Effector memory CD8-positive, alpha-beta T cell (primary cell): ENCODE measurements around the gene GABRB1.

Experiments used
- ATAC-seq: fragments of 150-1000 bp; cut with Tn5 transposase; replicated peaks from 2 replicates; pipeline ENCODE4 v1.10.0; 2021; ENCODE audit warnings: mild to moderate bottlenecking, moderate library complexity
- DNase-seq, 3 experiments: peaks; one replicate each; pipeline ENCODE4 v3.0.0; 2021
- H3K27ac Mint-ChIP-seq, 2 donors: one replicate each; pipeline ENCODE4 v1.8.0; 2022; ENCODE audit warnings: mild to moderate bottlenecking in 2 of 2, mixed read lengths in 2 of 2, moderate library complexity in 2 of 2
- H3K27me3 Mint-ChIP-seq, 2 donors: one replicate each; pipeline ENCODE4 v1.8.0; 2022; ENCODE audit warnings: mixed read lengths in 2 of 2
- H3K36me3 Mint-ChIP-seq: one replicate; pipeline ENCODE4 v1.8.0; 2022; ENCODE audit warnings: mild to moderate bottlenecking, moderate library complexity, mixed read lengths; ENCODE audit not compliant: insufficient read depth
- H3K4me1 Mint-ChIP-seq, 2 donors: one replicate each; pipeline ENCODE4 v1.8.0; 2022; ENCODE audit warnings: low read depth in 2 of 2, mixed read lengths in 2 of 2
- H3K4me3 Mint-ChIP-seq, 2 donors: one replicate each; pipeline ENCODE4 v1.8.0; 2022; ENCODE audit warnings: mild to moderate bottlenecking in 2 of 2, mixed read lengths in 2 of 2, moderate library complexity in 2 of 2
- H3K9me3 Mint-ChIP-seq, 2 donors: one replicate each; pipeline ENCODE4 v1.8.0; 2022; ENCODE audit warnings: mixed read lengths in 2 of 2

Gene GABRB1

GRCh38 chr4:47057991-47058390 is 26.6 kb downstream of the GABRB1 start:
- no peaks in the 10 kb centered on the region for H3K36me3 Mint-ChIP-seq
- no peak for ATAC-seq
- H3K27me3 Mint-ChIP-seq, result peaks cover 31 to 40% of the 10 kb centered on the region in 2 donors
- no peaks in the 10 kb centered on the region for H3K4me1 Mint-ChIP-seq
- H3K4me3 Mint-ChIP-seq, result no peak overlapping the region
- H3K9me3 Mint-ChIP-seq, result no peaks in the 10 kb centered on the region
- DNase-seq, result no peak
- H3K27ac Mint-ChIP-seq, result no peak overlapping the region

GRCh38 chr4:47060561-47060960 is 29.2 kb downstream of the GABRB1 start:
- peaks cover 35 to 37% of the 10 kb centered on the region in 2 donors for H3K27me3 Mint-ChIP-seq
- no peaks in the 10 kb centered on the region for H3K4me1 Mint-ChIP-seq
- H3K4me3 Mint-ChIP-seq, result no peak overlapping the region
- DNase-seq (no peak), ATAC-seq (no peak)
- no peaks in the 10 kb centered on the region for H3K9me3 Mint-ChIP-seq
- no peaks in the 10 kb centered on the region for H3K36me3 Mint-ChIP-seq
- H3K27ac Mint-ChIP-seq, result no peak overlapping the region

- Mint-ChIP-seq H3K27me3 (peaks cover 29 to 33% of the 10 kb centered on the region in 2 donors), H3K4me1 (no peaks in the 10 kb centered on the region), H3K36me3 (no peaks in the 10 kb centered on the region), H3K9me3 (no peaks in the 10 kb centered on the region), H3K27ac (no peak overlapping the region), H3K4me3 (no peak overlapping the region)
- ATAC-seq, result no peak
- no peak for DNase-seq
These were observed 30.1 kb downstream of the GABRB1 start for GRCh38 chr4:47061435-47061834.

- Mint-ChIP-seq H3K27ac (no peak overlapping the region), H3K27me3 (peaks cover 9 to 11% of the 10 kb centered on the region in 2 donors), H3K4me1 (no peaks in the 10 kb centered on the region)
These were observed 33.7 kb downstream of the GABRB1 start for GRCh38 chr4:47065051-47065481.

GRCh38 chr4:47068986-47069385 is 37.6 kb downstream of the GABRB1 start:
- H3K4me1 Mint-ChIP-seq, result no peaks in the 10 kb centered on the region
- H3K27me3 Mint-ChIP-seq, result peaks cover 9 to 13% of the 10 kb centered on the region in 2 donors
- H3K4me3 Mint-ChIP-seq, result no peak overlapping the region
- no peaks in the 10 kb centered on the region for H3K9me3 Mint-ChIP-seq
- no peak overlapping the region for H3K27ac Mint-ChIP-seq
- H3K36me3 Mint-ChIP-seq, result no peaks in the 10 kb centered on the region
- DNase-seq (no peak), ATAC-seq (no peak)

More at GRCh38 chr4:47065051-47065481, 33.7 kb downstream of the GABRB1 start:
- no peak overlapping the region for H3K4me3 Mint-ChIP-seq
- no peak for DNase-seq
- H3K36me3 Mint-ChIP-seq, result no peaks in the 10 kb centered on the region
- ATAC-seq, result no peak
- H3K9me3 Mint-ChIP-seq, result no peaks in the 10 kb centered on the region

DNA sequence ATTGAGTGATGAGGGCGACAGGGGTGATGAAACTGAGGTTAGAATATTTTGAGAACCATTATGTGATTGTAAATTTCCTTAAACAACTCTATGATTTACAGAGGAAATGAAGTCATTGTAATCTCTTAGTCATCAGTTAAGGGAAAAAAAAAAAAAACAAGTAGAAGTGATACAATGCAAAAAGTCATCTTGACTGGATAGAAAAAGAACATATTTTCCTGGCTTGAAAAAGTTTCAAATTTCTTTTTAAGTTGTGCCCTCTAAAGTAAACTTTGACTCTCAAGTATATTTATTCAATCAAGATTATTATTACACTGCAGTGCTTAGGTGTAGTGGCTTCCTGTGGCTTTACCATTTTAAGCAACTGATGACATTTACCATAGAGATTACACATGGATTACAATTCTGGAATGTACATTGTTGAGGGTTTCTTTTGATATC is 40.6 kb downstream of the GABRB1 start:
- Mint-ChIP-seq H3K36me3 (no peaks in the 10 kb centered on the region), H3K4me1 (no peaks in the 10 kb centered on the region), H3K4me3 (no peak overlapping the region), H3K9me3 (no peaks in the 10 kb centered on the region), H3K27ac (no peak overlapping the region), H3K27me3 (peaks cover 9 to 13% of the 10 kb centered on the region in 2 donors)
- ATAC-seq (no peak), DNase-seq (no peak)

GRCh38 chr4:47073647-47074046 is 42.3 kb downstream of the GABRB1 start:
- H3K4me3 Mint-ChIP-seq, result no peak overlapping the region
- H3K27ac Mint-ChIP-seq, result no peak overlapping the region
- no peaks in the 10 kb centered on the region for H3K9me3 Mint-ChIP-seq
- ATAC-seq (no peak), DNase-seq (no peak)
- no peaks in the 10 kb centered on the region for H3K4me1 Mint-ChIP-seq
- peaks cover 9 to 19% of the 10 kb centered on the region in 2 donors for H3K27me3 Mint-ChIP-seq
- H3K36me3 Mint-ChIP-seq, result no peaks in the 10 kb centered on the region

DNA sequence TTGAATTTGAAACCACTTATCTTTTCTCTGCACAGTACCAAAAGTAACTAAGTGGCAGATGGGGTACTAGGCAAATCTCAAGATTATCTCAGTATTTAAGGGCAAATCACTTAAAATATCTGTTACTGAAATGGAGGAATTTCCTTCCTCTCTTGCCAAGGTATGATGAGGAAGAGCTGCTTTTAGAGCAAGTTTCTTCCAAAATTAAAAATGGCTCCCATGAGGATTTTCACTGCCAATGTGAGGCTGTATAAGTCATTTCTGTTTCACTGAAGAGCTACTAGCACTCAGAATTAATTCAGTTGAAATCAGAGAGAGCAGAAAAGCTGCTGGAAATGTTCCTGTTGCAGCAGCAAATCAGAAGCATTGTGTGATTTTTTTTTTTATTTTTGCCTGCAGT is 43.4 kb downstream of the GABRB1 start:
- DNase-seq, result no peak
- no peaks in the 10 kb centered on the region for H3K4me1 Mint-ChIP-seq
- no peak for ATAC-seq
- H3K36me3 Mint-ChIP-seq, result no peaks in the 10 kb centered on the region
- no peak overlapping the region for H3K27ac Mint-ChIP-seq
- H3K4me3 Mint-ChIP-seq, result no peak overlapping the region
- H3K9me3 Mint-ChIP-seq, result no peaks in the 10 kb centered on the region
- H3K27me3 Mint-ChIP-seq, result peaks cover 9 to 22% of the 10 kb centered on the region in 2 donors

- H3K4me3 Mint-ChIP-seq, result no peak overlapping the region
- ATAC-seq, result no peak
- peaks cover 8 to 22% of the 10 kb centered on the region in 2 donors for H3K27me3 Mint-ChIP-seq
- no peak overlapping the region for H3K27ac Mint-ChIP-seq
- no peaks in the 10 kb centered on the region for H3K9me3 Mint-ChIP-seq
- no peaks in the 10 kb centered on the region for H3K36me3 Mint-ChIP-seq
- no peaks in the 10 kb centered on the region for H3K4me1 Mint-ChIP-seq
- no peak for DNase-seq
These were observed 43.9 kb downstream of the GABRB1 start for GRCh38 chr4:47075262-47075661.

GRCh38 chr4:47075919-47076318 is 44.6 kb downstream of the GABRB1 start:
- Mint-ChIP-seq H3K36me3 (no peaks in the 10 kb centered on the region), H3K27me3 (peaks cover 2 to 17% of the 10 kb centered on the region in 2 donors)

GRCh38 chr4:47084111-47084510 is 52.7 kb downstream of the GABRB1 start:
- no peaks in the 10 kb centered on the region for H3K4me1 Mint-ChIP-seq
- H3K9me3 Mint-ChIP-seq, result no peaks in the 10 kb centered on the region
- H3K4me3 Mint-ChIP-seq, result no peak overlapping the region
- H3K36me3 Mint-ChIP-seq, result no peaks in the 10 kb centered on the region
- no peak for ATAC-seq
- DNase-seq, result no peak
- peaks cover 0 to 6% of the 10 kb centered on the region in 2 donors for H3K27me3 Mint-ChIP-seq
- H3K27ac Mint-ChIP-seq, result no peak overlapping the region

More at GRCh38 chr4:47075919-47076318, 44.6 kb downstream of the GABRB1 start:
- ATAC-seq (no peak), DNase-seq (no peak)
- Mint-ChIP-seq H3K4me1 (no peaks in the 10 kb centered on the region), H3K9me3 (no peaks in the 10 kb centered on the region), H3K4me3 (no peak overlapping the region), H3K27ac (no peak overlapping the region)

DNA sequence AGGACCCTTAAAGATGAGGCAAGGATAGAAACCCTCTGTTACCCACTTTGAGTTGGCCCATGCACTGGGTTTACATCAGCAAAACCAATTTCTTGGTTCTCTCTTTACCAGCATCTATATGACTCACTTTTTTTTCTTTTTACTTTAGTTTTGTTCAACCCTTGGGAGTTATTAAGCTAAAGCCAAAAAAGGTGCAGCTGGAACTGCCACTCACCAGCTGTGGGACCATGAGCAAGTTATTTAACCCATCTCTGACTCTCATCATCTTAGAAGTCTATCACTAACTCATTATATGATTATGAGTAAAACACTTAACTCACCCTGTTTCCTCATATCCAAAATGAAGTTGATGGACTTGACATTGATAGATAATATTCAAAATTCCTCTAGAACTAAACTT is 53.4 kb downstream of the GABRB1 start:
- H3K27me3 Mint-ChIP-seq, result peaks cover 0 to 6% of the 10 kb centered on the region in 2 donors
- ATAC-seq (no peak), DNase-seq (no peak)
- no peaks in the 10 kb centered on the region for H3K4me1 Mint-ChIP-seq
- no peaks in the 10 kb centered on the region for H3K9me3 Mint-ChIP-seq
- H3K36me3 Mint-ChIP-seq, result no peaks in the 10 kb centered on the region
- H3K4me3 Mint-ChIP-seq, result no peak overlapping the region
- H3K27ac Mint-ChIP-seq, result no peak overlapping the region

DNA sequence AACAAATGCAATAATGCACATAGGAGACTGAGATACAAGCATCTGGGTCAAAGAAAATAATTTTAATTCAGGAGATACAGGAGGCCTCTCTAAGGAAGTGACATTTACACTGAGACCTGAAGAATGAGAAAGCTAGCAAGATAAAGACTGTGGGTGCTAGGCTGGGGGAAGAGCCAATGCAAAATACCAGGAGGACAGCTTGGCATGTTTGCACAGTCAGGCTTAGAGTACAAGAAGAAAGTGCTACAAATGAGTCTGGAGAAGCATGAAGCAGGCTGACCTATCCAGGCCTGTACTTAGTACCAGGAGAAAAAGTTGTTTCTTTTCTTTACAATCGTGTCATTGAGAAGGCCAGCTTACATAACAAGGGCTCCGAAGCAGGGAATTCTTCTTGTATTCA is 56.9 kb downstream of the GABRB1 start:
- Mint-ChIP-seq H3K9me3 (no peaks in the 10 kb centered on the region), H3K4me3 (no peak overlapping the region), H3K27ac (no peak overlapping the region), H3K27me3 (peaks cover 0 to 14% of the 10 kb centered on the region in 2 donors), H3K4me1 (no peaks in the 10 kb centered on the region), H3K36me3 (no peaks in the 10 kb centered on the region)
- ATAC-seq (no peak), DNase-seq (no peak)

DNA sequence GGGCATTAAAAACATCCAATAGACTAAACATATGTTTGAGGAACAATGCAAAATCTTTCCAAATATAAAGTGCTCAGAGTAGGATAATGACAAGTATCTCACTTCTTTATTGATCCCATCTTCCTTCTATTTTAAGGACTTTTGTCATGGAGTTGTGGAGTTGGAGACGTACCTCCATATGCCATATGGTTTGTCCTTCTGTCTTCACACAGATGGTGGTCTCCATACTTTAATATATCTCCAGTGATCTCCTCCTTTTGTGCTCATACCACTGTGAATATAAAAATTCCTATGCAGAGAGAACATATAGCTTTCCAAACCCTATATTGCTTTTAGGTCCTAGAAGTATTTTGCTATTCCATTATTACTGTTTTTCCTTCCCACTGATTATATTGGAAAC is 64.5 kb downstream of the GABRB1 start:
- Mint-ChIP-seq H3K36me3 (no peaks in the 10 kb centered on the region), H3K27me3 (peaks cover 0 to 8% of the 10 kb centered on the region in 2 donors), H3K9me3 (no peaks in the 10 kb centered on the region), H3K27ac (no peak overlapping the region), H3K4me1 (no peaks in the 10 kb centered on the region), H3K4me3 (no peak overlapping the region)
- DNase-seq (no peak), ATAC-seq (no peak)

GRCh38 chr4:47101453-47101852 is 70.1 kb downstream of the GABRB1 start:
- Mint-ChIP-seq H3K4me1 (no peaks in the 10 kb centered on the region), H3K9me3 (no peaks in the 10 kb centered on the region), H3K27me3 (peaks cover 0 to 8% of the 10 kb centered on the region in 2 donors), H3K36me3 (no peaks in the 10 kb centered on the region), H3K27ac (no peak overlapping the region), H3K4me3 (no peak overlapping the region)
- no peak for DNase-seq
- ATAC-seq, result no peak
